Smooth muscle cell of the coronary artery (primary cell): ENCODE results near the gene HSPA2. TPM values are rescaled to one million over a fixed set of nuclear protein-coding genes. Genes with fewer than 3 reads are reported as not detected.

Experiments
- total RNA-seq: library from RNA; depleted of rRNA; stranded (reverse); fragments of >200 nt; gene quantifications from 2 replicates; pipeline ENCODE4 v1.2.3, GENCODE V29; 2014; ENCODE audit warnings: low replicate concordance

The HSPA2 gene
- total RNA-seq = 2.9 and 5.4 TPM in 2 replicates

DNA sequence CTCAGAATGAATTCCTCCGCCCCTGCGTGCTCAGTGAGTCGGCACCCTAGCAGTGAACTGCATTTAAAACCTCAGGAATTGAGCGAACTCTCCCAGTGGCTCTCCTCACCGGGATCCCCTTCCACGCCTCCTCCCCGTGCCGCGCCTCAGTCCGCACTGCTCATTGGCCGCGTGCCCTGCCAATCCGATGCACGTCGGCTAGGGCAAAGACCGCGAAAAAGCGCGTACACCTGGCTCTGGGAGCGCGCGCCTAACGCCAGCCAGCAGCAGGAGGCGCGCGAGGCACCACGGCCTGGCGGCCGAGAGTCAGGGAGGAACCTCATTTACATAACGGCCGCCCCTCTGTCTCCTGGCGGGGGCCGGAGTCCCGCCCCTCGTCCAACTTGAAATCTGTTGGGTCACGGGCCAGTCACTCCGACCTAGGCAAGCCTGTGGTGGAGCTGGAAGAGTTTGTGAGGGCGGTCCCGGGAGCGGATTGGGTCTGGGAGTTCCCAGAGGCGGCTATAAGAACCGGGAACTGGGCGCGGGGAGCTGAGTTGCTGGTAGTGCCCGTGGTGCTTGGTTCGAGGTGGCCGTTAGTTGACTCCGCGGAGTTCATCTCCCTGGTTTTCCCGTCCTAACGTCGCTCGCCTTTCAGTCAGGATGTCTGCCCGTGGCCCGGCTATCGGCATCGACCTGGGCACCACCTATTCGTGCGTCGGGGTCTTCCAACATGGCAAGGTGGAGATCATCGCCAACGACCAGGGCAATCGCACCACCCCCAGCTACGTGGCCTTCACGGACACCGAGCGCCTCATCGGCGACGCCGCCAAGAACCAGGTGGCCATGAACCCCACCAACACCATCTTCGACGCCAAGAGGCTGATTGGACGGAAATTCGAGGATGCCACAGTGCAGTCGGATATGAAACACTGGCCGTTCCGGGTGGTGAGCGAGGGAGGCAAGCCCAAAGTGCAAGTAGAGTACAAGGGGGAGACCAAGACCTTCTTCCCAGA is at the start of gene HSPA2:
HSPA2 (plus strand) TSS at position 534 of the 995 bp plus-strand sequence; CDS start at position 643, 109 bp downstream.

GRCh38 chr14:64503434-64504309 is 36.9 kb upstream of the HSPA2 start, which contains the start of gene ZBTB25:
Gene ZBTB25 (minus strand): TSS chr14:64503838. CDS start chr14:64490533, 13,305 bp downstream.

DNA sequence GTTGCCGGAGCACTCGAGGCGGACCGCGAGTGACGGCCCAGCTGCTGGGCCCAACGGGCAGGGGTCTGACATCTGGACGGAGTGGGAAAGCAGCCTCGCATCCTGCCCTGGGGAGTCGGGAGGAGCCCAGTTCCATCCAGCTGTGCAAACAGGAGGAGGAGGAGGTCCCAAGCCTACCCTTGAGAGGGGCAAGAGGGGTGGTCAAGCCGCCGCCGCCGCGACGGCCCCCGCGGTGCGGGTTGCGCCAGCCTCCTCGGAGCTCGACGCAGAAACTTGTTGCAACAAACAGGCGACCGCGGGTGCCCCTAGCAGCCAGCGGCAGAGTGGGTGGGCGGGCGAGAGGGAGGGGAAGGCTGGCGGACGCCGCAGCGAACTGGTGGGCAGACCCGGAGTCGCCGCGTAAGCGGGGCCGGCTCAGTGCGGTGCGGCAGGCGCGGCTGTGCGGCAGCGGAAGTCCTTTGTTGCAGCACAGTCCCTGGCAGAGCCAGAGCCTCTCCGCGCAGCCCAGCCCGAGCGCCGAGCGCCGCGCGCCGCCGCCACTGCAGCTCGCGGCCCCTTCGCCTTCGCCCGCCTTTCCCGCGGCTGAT is 36.1 kb upstream of the HSPA2 start, which contains the start of gene ZBTB1:
ZBTB1 (plus strand) TSS at position 461 of the 587 bp plus-strand sequence. CDS start 16,735 bp downstream, outside the sequence.

GRCh38 chr14:64549791-64550620 is 9.5 kb downstream of the HSPA2 start, which contains the start of gene PPP1R36:
Gene PPP1R36 (plus strand): TSS chr14:64549961. CDS start chr14:64549998, 37 bp downstream.

Other genes with a start within 250 kb of the HSPA2 start
- 0.12 TPM in 1 of 2 replicates, not detected in the other for gene ESR2, start 246.4 kb upstream of the HSPA2 start, total RNA-seq
- 38.9 and 41.8 TPM in 2 replicates for gene MTHFD1, start 152.4 kb upstream of the HSPA2 start, total RNA-seq
- gene AKAP5, start 75.2 kb upstream of the HSPA2 start, total RNA-seq = 0.12 and 1.2 TPM in 2 replicates
- gene ZBTB25, start 36.9 kb upstream of the HSPA2 start, total RNA-seq = 2.9 and 3.5 TPM in 2 replicates
- 23.3 and 28.3 TPM in 2 replicates for gene ZBTB1, start 36.0 kb upstream of the HSPA2 start, total RNA-seq
- 0.53 and 0.82 TPM in 2 replicates for gene PPP1R36, start 9.2 kb downstream of the HSPA2 start, total RNA-seq
- gene PLEKHG3, start 163.7 kb downstream of the HSPA2 start, total RNA-seq = 6.2 and 6.3 TPM in 2 replicates